Astrocyte of the spinal cord (primary cell): ENCODE measurements around the gene RAB25.

Experiments used
- DNase-seq: peaks from one replicate; pipeline ENCODE4 v3.0.0; 2011; ENCODE audit warnings: low read depth, low spot score
- H3K4me3 ChIP-seq: 2 replicates; pipeline ENCODE4 v1.5.1; 2011; ENCODE audit warnings: low read depth, mild to moderate bottlenecking, low read length, moderate library complexity
- CTCF ChIP-seq: IDR thresholded peaks from 2 replicates; pipeline ENCODE4 v1.5.1; 2012; ENCODE audit warnings: low read depth, mild to moderate bottlenecking, low read length, inconsistent platforms
- in situ Hi-C: cut with HindIII; loops from 2 replicates; pipeline ENCODE4 v1.10.0; 2017; ENCODE audit warnings: low sequenced_read_pairs

RAB25 gene

GRCh38 chr1:156077430-156077760, 16.4 kb downstream of the RAB25 start:
- no peak for TF ChIP-seq CTCF
- no peak overlapping the region for H3K4me3 ChIP-seq
- DNase-seq = no peak
- in situ Hi-C loops = no loop called here

- in situ Hi-C loops = no loop called here
- H3K4me3 ChIP-seq = no peak overlapping the region
- no peak for TF ChIP-seq CTCF
- no peak for DNase-seq
These were observed 17.8 kb downstream of the RAB25 start for GRCh38 chr1:156078728-156079127.

GRCh38 chr1:156079762-156080161, 18.8 kb downstream of the RAB25 start:
- H3K4me3 ChIP-seq = peak overlapping the region; percentile 86
- TF ChIP-seq CTCF = no peak
- in situ Hi-C loops = no loop called here
- DNase-seq = no peak

GRCh38 chr1:156080241-156080862, 19.4 kb downstream of the RAB25 start:
- TF ChIP-seq CTCF = no peak
- DNase-seq = no peak
- in situ Hi-C loops = no loop called here
- peak overlapping the region; percentile 86 for H3K4me3 ChIP-seq

GRCh38 chr1:156080863-156081179, 19.9 kb downstream of the RAB25 start:
- DNase-seq = no peak
- in situ Hi-C loops = no loop called here

GRCh38 chr1:156081180-156081916, 20.4 kb downstream of the RAB25 start:
- no peak for DNase-seq
- no peak for TF ChIP-seq CTCF
- in situ Hi-C loops = no loop called here
- H3K4me3 ChIP-seq = peak overlapping the region; percentile 86

More at GRCh38 chr1:156080863-156081179, 19.9 kb downstream of the RAB25 start:
- no peak for TF ChIP-seq CTCF
- H3K4me3 ChIP-seq = peak overlapping the region; percentile 86
